ENCODE data around the gene SNTG2. TPM values are rescaled to one million over a fixed set of nuclear protein-coding genes. Genes with fewer than 3 reads are reported as not detected.

The SNTG2 gene
- total RNA-seq, 2 experiments from 2014 or later = not detected

- CTCF ChIA-PET (ENCODE audit: unreplicated experiment) = no interaction called here
- DNase-seq (ENCODE audit: low spot score) = no peak
- no peak overlapping the region for H3K4me2 ChIP-seq (ENCODE audit: low read length)
- intact Hi-C loops (cut with micrococcal nuclease; ENCODE audit: unreplicated experiment) = no loop called here
- H4K20me1 ChIP-seq (ENCODE audit: insufficient read depth, low read length) = no peaks in the 10 kb centered on the region
- H3K79me2 ChIP-seq (ENCODE audit: insufficient read depth, low read depth, low read length) = no peaks in the 10 kb centered on the region
- TF ChIP-seq CTCF (conservative IDR thresholded peaks at IDR 0.05; ENCODE audit: low read length) (no peak), EZH2phosphoT487 (IDR thresholded peaks at IDR 0.05; ENCODE audit: borderline replicate concordance, low read depth, low read length) (no peak)
- H2AFZ ChIP-seq (ENCODE audit: low read length) = no peak overlapping the region
- no peak overlapping the region for H3K4me3 ChIP-seq (ENCODE audit: low read depth, low read length, poor library complexity, severe bottlenecking)
- BruUV-seq (replicated peaks) = no TSS peak
- POLR2A ChIA-PET = no interaction called here
- H3K9me2 ChIP-seq (ENCODE audit: insufficient read depth, low read length) = no peaks in the 10 kb centered on the region
- no peaks in the 10 kb centered on the region for H3K4me1 ChIP-seq (ENCODE audit: insufficient read depth, low read length, poor library complexity, severe bottlenecking)
- no peaks in the 10 kb centered on the region for H3K36me3 ChIP-seq (ENCODE audit: insufficient read depth, low read length)
- no peaks in the 10 kb centered on the region for H3K9me3 ChIP-seq (ENCODE audit: low read length)
- H3K27ac ChIP-seq (ENCODE audit: low read depth, low read length, poor library complexity, severe bottlenecking) = no peak overlapping the region
These were observed 299.4 kb downstream of the SNTG2 start for GRCh38 chr2:1249897-1250687.

GRCh38 chr2:1251520-1251919, 300.9 kb downstream of the SNTG2 start:
- POLR2A ChIA-PET = no interaction called here
- H3K79me2 ChIP-seq (ENCODE audit: insufficient read depth, low read depth, low read length) = no peaks in the 10 kb centered on the region
- H3K36me3 ChIP-seq (ENCODE audit: insufficient read depth, low read length) = no peaks in the 10 kb centered on the region
- no peak overlapping the region for H3K4me3 ChIP-seq (ENCODE audit: low read depth, low read length, poor library complexity, severe bottlenecking)
- intact Hi-C loops (cut with micrococcal nuclease; ENCODE audit: unreplicated experiment) = no loop called here
- no peak overlapping the region for H2AFZ ChIP-seq (ENCODE audit: low read length)
- H3K4me2 ChIP-seq (ENCODE audit: low read length) = no peak overlapping the region
- H3K27ac ChIP-seq (ENCODE audit: low read depth, low read length, poor library complexity, severe bottlenecking) = no peak overlapping the region
- BruUV-seq (replicated peaks) = no TSS peak
- DNase-seq (ENCODE audit: low spot score) = no peak
- H3K4me1 ChIP-seq (ENCODE audit: insufficient read depth, low read length, poor library complexity, severe bottlenecking) = no peaks in the 10 kb centered on the region
- H3K9me2 ChIP-seq (ENCODE audit: insufficient read depth, low read length) = no peaks in the 10 kb centered on the region
- H3K9me3 ChIP-seq (ENCODE audit: low read length) = no peaks in the 10 kb centered on the region
- H4K20me1 ChIP-seq (ENCODE audit: insufficient read depth, low read length) = no peaks in the 10 kb centered on the region
- CTCF ChIA-PET (ENCODE audit: unreplicated experiment) = no interaction called here
- TF ChIP-seq CTCF (conservative IDR thresholded peaks at IDR 0.05; ENCODE audit: low read length) (no peak), EZH2phosphoT487 (IDR thresholded peaks at IDR 0.05; ENCODE audit: borderline replicate concordance, low read depth, low read length) (no peak)

- Histone ChIP-seq H4K20me1 (ENCODE audit: insufficient read depth, low read length) (no peaks in the 10 kb centered on the region), H3K79me2 (ENCODE audit: insufficient read depth, low read depth, low read length) (no peaks in the 10 kb centered on the region), H3K4me2 (ENCODE audit: low read length) (no peak overlapping the region), H3K36me3 (ENCODE audit: insufficient read depth, low read length) (no peaks in the 10 kb centered on the region), H2AFZ (ENCODE audit: low read length) (no peak overlapping the region), H3K9me3 (ENCODE audit: low read length) (no peaks in the 10 kb centered on the region), H3K9me2 (ENCODE audit: insufficient read depth, low read length) (no peaks in the 10 kb centered on the region), H3K4me1 (ENCODE audit: insufficient read depth, low read length, poor library complexity, severe bottlenecking) (no peaks in the 10 kb centered on the region), H3K4me3 (ENCODE audit: low read depth, low read length, poor library complexity, severe bottlenecking) (no peak overlapping the region), H3K27ac (ENCODE audit: low read depth, low read length, poor library complexity, severe bottlenecking) (no peak overlapping the region)
- TF ChIP-seq CTCF (conservative IDR thresholded peaks at IDR 0.05; ENCODE audit: low read length) (no peak), EZH2phosphoT487 (IDR thresholded peaks at IDR 0.05; ENCODE audit: borderline replicate concordance, low read depth, low read length) (no peak)
- ChIA-PET CTCF (ENCODE audit: unreplicated experiment) (no interaction called here), POLR2A (no interaction called here)
- intact Hi-C loops (cut with micrococcal nuclease; ENCODE audit: unreplicated experiment) = no loop called here
- no peak for DNase-seq (ENCODE audit: low spot score)
- no TSS peak for BruUV-seq (replicated peaks)
These were observed 303.0 kb downstream of the SNTG2 start for GRCh38 chr2:1253629-1254028.
